ENCODE results near the gene HTT. TPM values are rescaled to one million over a fixed set of nuclear protein-coding genes. Genes with fewer than 3 reads are reported as not detected.

HTT gene
- total RNA-seq, 2 donors from 2014 or later, result 56.3 to 89.5 TPM

GRCh38 chr4:3067473-3068001, 6.9 kb upstream of the HTT start:
- no peak for TF ChIP-seq CTCF (IDR thresholded peaks at IDR 0.05)
- no peak for ATAC-seq (ENCODE audit: insufficient number of reproducible peaks, low FRiP score, low read depth)
- H3K36me3 ChIP-seq, result no peaks in the 10 kb centered on the region

GRCh38 chr4:3069661-3070199, 4.8 kb upstream of the HTT start:
- H3K27me3 ChIP-seq (replicated peaks; ENCODE audit: insufficient read depth), result no peaks in the 10 kb centered on the region
- H3K4me1 ChIP-seq (ENCODE audit: control insufficient read depth in 1 of 2, low read depth in 2 of 2), result peaks cover 0 to 6% of the 10 kb centered on the region in 2 donors
- DNase-seq (ENCODE audit: low spot score) (no peak), ATAC-seq (ENCODE audit: insufficient number of reproducible peaks, low FRiP score, low read depth) (no peak)
- no peaks in the 10 kb centered on the region for H3K36me3 ChIP-seq
- H3K4me3 ChIP-seq, result no peak overlapping the region
- TF ChIP-seq CTCF (IDR thresholded peaks at IDR 0.05), result no peak
- no peak overlapping the region for H3K27ac ChIP-seq
- H3K9me3 ChIP-seq, result no peaks in the 10 kb centered on the region

More at GRCh38 chr4:3067473-3068001, 6.9 kb upstream of the HTT start:
- no peaks in the 10 kb centered on the region for H3K9me3 ChIP-seq
- DNase-seq (ENCODE audit: low spot score), result no peak
- no peak overlapping the region for H3K4me3 ChIP-seq
- H3K4me1 ChIP-seq (ENCODE audit: control insufficient read depth in 1 of 2, low read depth in 2 of 2), result no peaks in the 10 kb centered on the region
- no peaks in the 10 kb centered on the region for H3K27me3 ChIP-seq (replicated peaks; ENCODE audit: insufficient read depth)
- H3K27ac ChIP-seq, result no peak overlapping the region

- ATAC-seq (ENCODE audit: insufficient number of reproducible peaks, low FRiP score, low read depth) (no peak), DNase-seq (ENCODE audit: low spot score) (no peak)
- Histone ChIP-seq H3K27ac (no peak overlapping the region), H3K4me3 (no peak overlapping the region), H3K4me1 (ENCODE audit: control insufficient read depth in 1 of 2, low read depth in 2 of 2) (peaks cover 3 to 10% of the 10 kb centered on the region in 2 donors), H3K36me3 (no peaks in the 10 kb centered on the region), H3K27me3 (replicated peaks; ENCODE audit: insufficient read depth) (no peaks in the 10 kb centered on the region), H3K9me3 (no peaks in the 10 kb centered on the region)
- no peak for TF ChIP-seq CTCF (IDR thresholded peaks at IDR 0.05)
Measured at GRCh38 chr4:3070709-3071500, 3.6 kb upstream of the HTT start.

GRCh38 chr4:3071811-3072210, 2.7 kb upstream of the HTT start:
- no peak overlapping the region for H3K4me3 ChIP-seq
- peak overlapping the region in 1 of 2 donors; percentile 2 for H3K27ac ChIP-seq
- no peak for ATAC-seq (ENCODE audit: insufficient number of reproducible peaks, low FRiP score, low read depth)
- H3K36me3 ChIP-seq, result no peaks in the 10 kb centered on the region
- no peak for TF ChIP-seq CTCF (IDR thresholded peaks at IDR 0.05)
- no peaks in the 10 kb centered on the region for H3K9me3 ChIP-seq
- H3K4me1 ChIP-seq (ENCODE audit: control insufficient read depth in 1 of 2, low read depth in 2 of 2), result peaks cover 9 to 16% of the 10 kb centered on the region in 2 donors
- no peak for DNase-seq (ENCODE audit: low spot score)
- no peaks in the 10 kb centered on the region for H3K27me3 ChIP-seq (replicated peaks; ENCODE audit: insufficient read depth)

Measured in thoracic aorta (tissue), 2 donors.